ENCODE measurements around the gene OR7G2.

DNA sequence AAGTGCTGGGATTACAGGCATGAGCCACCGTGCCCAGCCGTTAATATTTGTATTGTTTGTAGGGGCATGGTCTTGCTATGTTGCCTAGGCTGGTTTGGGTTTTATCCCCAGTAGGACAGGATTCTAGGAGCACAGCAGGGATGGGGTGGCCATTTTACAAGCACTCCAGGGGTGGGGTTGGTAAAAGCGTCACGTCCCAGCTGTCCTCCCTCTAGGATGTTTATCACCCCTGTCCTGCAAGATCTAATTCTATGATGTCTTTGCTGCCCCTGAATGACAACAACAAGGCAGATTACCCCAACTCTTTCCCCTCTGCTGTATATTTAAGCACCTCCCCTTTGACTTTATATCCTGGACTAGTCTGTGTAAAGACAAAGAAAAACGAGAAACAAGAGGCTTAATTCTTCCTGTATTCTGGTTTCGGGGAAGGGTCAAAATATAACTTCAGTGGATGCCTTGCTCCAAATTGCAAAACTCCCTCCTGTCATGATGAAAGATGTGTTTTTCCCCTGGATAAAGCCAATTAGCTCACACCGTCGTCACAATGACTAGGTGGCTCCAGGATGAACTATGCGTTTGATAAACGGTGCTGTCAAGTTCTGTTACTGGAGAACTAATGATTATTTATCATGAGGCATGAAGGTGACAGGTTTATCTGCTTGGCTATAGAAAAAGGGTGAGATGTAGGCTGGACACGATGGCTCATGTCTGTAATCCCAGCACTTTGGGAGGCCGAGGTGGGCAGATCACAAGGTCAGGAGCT, 48.2 kb downstream of the OR7G2 start:
- TF ChIP-seq, protein P1, sequence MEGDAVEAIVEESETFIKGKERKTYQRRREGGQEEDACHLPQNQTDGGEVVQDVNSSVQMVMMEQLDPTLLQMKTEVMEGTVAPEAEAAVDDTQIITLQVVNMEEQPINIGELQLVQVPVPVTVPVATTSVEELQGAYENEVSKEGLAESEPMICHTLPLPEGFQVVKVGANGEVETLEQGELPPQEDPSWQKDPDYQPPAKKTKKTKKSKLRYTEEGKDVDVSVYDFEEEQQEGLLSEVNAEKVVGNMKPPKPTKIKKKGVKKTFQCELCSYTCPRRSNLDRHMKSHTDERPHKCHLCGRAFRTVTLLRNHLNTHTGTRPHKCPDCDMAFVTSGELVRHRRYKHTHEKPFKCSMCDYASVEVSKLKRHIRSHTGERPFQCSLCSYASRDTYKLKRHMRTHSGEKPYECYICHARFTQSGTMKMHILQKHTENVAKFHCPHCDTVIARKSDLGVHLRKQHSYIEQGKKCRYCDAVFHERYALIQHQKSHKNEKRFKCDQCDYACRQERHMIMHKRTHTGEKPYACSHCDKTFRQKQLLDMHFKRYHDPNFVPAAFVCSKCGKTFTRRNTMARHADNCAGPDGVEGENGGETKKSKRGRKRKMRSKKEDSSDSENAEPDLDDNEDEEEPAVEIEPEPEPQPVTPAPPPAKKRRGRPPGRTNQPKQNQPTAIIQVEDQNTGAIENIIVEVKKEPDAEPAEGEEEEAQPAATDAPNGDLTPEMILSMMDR (IDR thresholded peaks at IDR 0.05): no peak
- TF ChIP-seq EHMT2 (IDR thresholded peaks at IDR 0.05; ENCODE audit: low read depth): no peak
- TF ChIP-seq, protein P2, sequence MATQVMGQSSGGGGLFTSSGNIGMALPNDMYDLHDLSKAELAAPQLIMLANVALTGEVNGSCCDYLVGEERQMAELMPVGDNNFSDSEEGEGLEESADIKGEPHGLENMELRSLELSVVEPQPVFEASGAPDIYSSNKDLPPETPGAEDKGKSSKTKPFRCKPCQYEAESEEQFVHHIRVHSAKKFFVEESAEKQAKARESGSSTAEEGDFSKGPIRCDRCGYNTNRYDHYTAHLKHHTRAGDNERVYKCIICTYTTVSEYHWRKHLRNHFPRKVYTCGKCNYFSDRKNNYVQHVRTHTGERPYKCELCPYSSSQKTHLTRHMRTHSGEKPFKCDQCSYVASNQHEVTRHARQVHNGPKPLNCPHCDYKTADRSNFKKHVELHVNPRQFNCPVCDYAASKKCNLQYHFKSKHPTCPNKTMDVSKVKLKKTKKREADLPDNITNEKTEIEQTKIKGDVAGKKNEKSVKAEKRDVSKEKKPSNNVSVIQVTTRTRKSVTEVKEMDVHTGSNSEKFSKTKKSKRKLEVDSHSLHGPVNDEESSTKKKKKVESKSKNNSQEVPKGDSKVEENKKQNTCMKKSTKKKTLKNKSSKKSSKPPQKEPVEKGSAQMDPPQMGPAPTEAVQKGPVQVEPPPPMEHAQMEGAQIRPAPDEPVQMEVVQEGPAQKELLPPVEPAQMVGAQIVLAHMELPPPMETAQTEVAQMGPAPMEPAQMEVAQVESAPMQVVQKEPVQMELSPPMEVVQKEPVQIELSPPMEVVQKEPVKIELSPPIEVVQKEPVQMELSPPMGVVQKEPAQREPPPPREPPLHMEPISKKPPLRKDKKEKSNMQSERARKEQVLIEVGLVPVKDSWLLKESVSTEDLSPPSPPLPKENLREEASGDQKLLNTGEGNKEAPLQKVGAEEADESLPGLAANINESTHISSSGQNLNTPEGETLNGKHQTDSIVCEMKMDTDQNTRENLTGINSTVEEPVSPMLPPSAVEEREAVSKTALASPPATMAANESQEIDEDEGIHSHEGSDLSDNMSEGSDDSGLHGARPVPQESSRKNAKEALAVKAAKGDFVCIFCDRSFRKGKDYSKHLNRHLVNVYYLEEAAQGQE (IDR thresholded peaks at IDR 0.05): no peak
- peak; percentile 64; the same call in 1 of the 2 replicates for TF ChIP-seq GATA3 (IDR thresholded peaks at IDR 0.05; ENCODE audit: borderline replicate concordance)
- no peak for TF ChIP-seq TP53 (CRISPR knock-in tag; IDR thresholded peaks at IDR 0.05)
- no peak for TF ChIP-seq ZC3H11A (IDR thresholded peaks at IDR 0.05)
- TF ChIP-seq, protein P3, sequence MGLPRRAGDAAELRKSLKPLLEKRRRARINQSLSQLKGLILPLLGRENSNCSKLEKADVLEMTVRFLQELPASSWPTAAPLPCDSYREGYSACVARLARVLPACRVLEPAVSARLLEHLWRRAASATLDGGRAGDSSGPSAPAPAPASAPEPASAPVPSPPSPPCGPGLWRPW (IDR thresholded peaks at IDR 0.05): no peak
- no peak for TF ChIP-seq SREBF2 (IDR thresholded peaks at IDR 0.05)
- TF ChIP-seq POLR2A (IDR thresholded peaks at IDR 0.05; ENCODE audit: low read length): no peak
